ENCODE results near the gene CNTNAP5.
"Not testable (repeated sequence)": the region's sequence is repeated elsewhere in the genome, so short reads cannot be mapped to it uniquely, and the experiment has no call there.

CNTNAP5 gene

DNA sequence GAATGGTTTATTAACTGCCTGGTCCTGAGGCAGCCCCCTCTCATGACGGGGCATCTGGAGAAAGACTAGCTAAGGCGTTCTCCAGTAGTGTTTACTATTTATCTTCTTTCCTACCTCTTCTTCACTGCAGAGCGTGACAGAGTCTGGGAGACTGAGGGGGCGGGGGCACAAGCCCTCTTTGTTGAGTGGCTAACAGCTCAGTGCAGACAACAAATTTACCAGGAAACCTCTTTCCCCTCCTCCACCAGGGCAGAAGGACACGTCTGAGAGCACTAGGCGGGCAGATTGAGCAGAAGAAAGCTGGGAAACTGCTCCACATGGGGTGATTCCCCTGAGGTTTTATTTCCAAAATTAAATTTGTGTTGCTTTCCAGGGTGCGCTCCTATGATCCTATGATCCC, 322.1 kb downstream of the CNTNAP5 start:
- Histone ChIP-seq H4K20me1 (ENCODE audit: insufficient read depth, low read length) (no peaks in the 10 kb centered on the region), H3K27ac (ENCODE audit: low read length) (no peak overlapping the region), H3K4me3 (ENCODE audit: low read length) (no peak overlapping the region), H3K9me3 (replicated peaks; ENCODE audit: insufficient read depth, low read length) (no peaks in the 10 kb centered on the region), H3K4me1 (ENCODE audit: low read length) (no peaks in the 10 kb centered on the region), H3K9ac (ENCODE audit: low read length) (no peak overlapping the region), H2AFZ (ENCODE audit: low read length) (no peak overlapping the region), H3K79me2 (ENCODE audit: low read length) (no peaks in the 10 kb centered on the region), H3F3A (ENCODE audit: insufficient read depth, low read length) (no peaks in the 10 kb centered on the region), H3K36me3 (replicated peaks; ENCODE audit: insufficient read depth, low read length) (no peaks in the 10 kb centered on the region), H3K27me3 (replicated peaks; ENCODE audit: insufficient read depth, low read length) (no peaks in the 10 kb centered on the region), H3K9me2 (replicated peaks; ENCODE audit: insufficient read depth, low read length) (no peaks in the 10 kb centered on the region), H3K4me2 (ENCODE audit: low read depth, low read length) (no peak overlapping the region)
- no peak for DNase-seq
- TF ChIP-seq, protein P1, sequence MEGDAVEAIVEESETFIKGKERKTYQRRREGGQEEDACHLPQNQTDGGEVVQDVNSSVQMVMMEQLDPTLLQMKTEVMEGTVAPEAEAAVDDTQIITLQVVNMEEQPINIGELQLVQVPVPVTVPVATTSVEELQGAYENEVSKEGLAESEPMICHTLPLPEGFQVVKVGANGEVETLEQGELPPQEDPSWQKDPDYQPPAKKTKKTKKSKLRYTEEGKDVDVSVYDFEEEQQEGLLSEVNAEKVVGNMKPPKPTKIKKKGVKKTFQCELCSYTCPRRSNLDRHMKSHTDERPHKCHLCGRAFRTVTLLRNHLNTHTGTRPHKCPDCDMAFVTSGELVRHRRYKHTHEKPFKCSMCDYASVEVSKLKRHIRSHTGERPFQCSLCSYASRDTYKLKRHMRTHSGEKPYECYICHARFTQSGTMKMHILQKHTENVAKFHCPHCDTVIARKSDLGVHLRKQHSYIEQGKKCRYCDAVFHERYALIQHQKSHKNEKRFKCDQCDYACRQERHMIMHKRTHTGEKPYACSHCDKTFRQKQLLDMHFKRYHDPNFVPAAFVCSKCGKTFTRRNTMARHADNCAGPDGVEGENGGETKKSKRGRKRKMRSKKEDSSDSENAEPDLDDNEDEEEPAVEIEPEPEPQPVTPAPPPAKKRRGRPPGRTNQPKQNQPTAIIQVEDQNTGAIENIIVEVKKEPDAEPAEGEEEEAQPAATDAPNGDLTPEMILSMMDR (IDR thresholded peaks at IDR 0.05; ENCODE audit: low read length) = no peak
- no peak for TF ChIP-seq EZH2phosphoT487 (IDR thresholded peaks at IDR 0.05; ENCODE audit: low read length)
- TF ChIP-seq EZH2 (optimal IDR thresholded peaks at IDR 0.05; ENCODE audit: low read depth, low read length) = no peak

DNA sequence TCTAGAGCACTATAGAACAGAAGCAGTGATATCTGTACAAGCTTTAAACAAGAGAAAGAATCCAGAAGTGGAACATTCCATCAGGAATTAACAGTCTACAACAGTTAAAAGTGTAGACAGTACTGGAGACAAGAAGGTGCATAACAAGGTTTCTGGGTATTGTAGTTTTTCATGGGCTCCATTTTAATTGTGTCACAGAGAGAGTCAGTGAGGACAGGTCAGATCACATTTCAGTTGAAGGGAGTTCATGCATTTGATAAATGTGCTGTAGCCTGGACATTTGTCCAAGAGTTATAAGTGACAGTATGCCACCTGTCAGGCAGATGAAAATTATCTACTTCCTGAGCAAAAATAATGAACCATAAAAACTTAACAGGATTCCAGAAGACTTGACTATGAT, 328.6 kb downstream of the CNTNAP5 start:
- H3K4me3 ChIP-seq (ENCODE audit: low read length) = no peak overlapping the region
- no peaks in the 10 kb centered on the region for H4K20me1 ChIP-seq (ENCODE audit: insufficient read depth, low read length)
- no peaks in the 10 kb centered on the region for H3K9me3 ChIP-seq (replicated peaks; ENCODE audit: insufficient read depth, low read length)
- H3K79me2 ChIP-seq (ENCODE audit: low read length) = no peaks in the 10 kb centered on the region
- H3K4me2 ChIP-seq (ENCODE audit: low read depth, low read length) = no peak overlapping the region
- no peaks in the 10 kb centered on the region for H3K9me2 ChIP-seq (replicated peaks; ENCODE audit: insufficient read depth, low read length)
- TF ChIP-seq EZH2phosphoT487 (IDR thresholded peaks at IDR 0.05; ENCODE audit: low read length) (no peak), EZH2 (optimal IDR thresholded peaks at IDR 0.05; ENCODE audit: low read depth, low read length) (no peak)
- TF ChIP-seq, protein P1 (IDR thresholded peaks at IDR 0.05; ENCODE audit: low read length) = no peak
- no peak overlapping the region for H3K9ac ChIP-seq (ENCODE audit: low read length)
- H3F3A ChIP-seq (ENCODE audit: insufficient read depth, low read length) = no peaks in the 10 kb centered on the region
- DNase-seq = no peak
- H2AFZ ChIP-seq (ENCODE audit: low read length) = no peak overlapping the region
- H3K27ac ChIP-seq (ENCODE audit: low read length) = no peak overlapping the region
- H3K4me1 ChIP-seq (ENCODE audit: low read length) = no peaks in the 10 kb centered on the region
- no peaks in the 10 kb centered on the region for H3K27me3 ChIP-seq (replicated peaks; ENCODE audit: insufficient read depth, low read length)
- no peaks in the 10 kb centered on the region for H3K36me3 ChIP-seq (replicated peaks; ENCODE audit: insufficient read depth, low read length)

DNA sequence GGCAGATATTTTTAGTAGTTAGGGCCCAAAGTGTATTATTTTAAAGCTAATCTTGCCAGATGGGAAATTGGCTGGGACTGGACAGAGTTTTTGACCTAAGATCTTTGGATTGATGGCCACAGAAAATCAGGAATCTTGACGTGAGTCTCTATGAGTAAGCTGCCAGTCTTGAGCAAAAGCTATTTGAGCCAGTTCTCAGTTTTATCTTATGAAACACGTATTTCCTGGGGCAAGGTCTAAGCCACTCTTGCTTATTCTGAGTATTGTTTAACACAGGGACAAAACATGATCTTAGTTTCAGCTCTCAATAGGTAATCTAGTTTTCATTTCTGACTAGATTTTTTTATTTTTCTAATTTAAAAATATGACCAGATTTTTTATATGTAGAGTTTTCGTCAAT, 329.4 kb downstream of the CNTNAP5 start:
- H3K79me2 ChIP-seq (ENCODE audit: low read length) = no peaks in the 10 kb centered on the region
- TF ChIP-seq, protein P1 (IDR thresholded peaks at IDR 0.05; ENCODE audit: low read length) = no peak
- TF ChIP-seq EZH2phosphoT487 (IDR thresholded peaks at IDR 0.05; ENCODE audit: low read length) (no peak), EZH2 (optimal IDR thresholded peaks at IDR 0.05; ENCODE audit: low read depth, low read length) (no peak)
- no peaks in the 10 kb centered on the region for H3K9me3 ChIP-seq (replicated peaks; ENCODE audit: insufficient read depth, low read length)
- no peak overlapping the region for H3K4me2 ChIP-seq (ENCODE audit: low read depth, low read length)
- no peak overlapping the region for H3K9ac ChIP-seq (ENCODE audit: low read length)
- no peak overlapping the region for H2AFZ ChIP-seq (ENCODE audit: low read length)
- DNase-seq = no peak
- no peaks in the 10 kb centered on the region for H3K9me2 ChIP-seq (replicated peaks; ENCODE audit: insufficient read depth, low read length)
- H3K27me3 ChIP-seq (replicated peaks; ENCODE audit: insufficient read depth, low read length) = no peaks in the 10 kb centered on the region
- no peak overlapping the region for H3K27ac ChIP-seq (ENCODE audit: low read length)
- H3K4me1 ChIP-seq (ENCODE audit: low read length) = no peaks in the 10 kb centered on the region
- H3F3A ChIP-seq (ENCODE audit: insufficient read depth, low read length) = no peaks in the 10 kb centered on the region
- H3K4me3 ChIP-seq (ENCODE audit: low read length) = no peak overlapping the region
- H4K20me1 ChIP-seq (ENCODE audit: insufficient read depth, low read length) = no peaks in the 10 kb centered on the region
- no peaks in the 10 kb centered on the region for H3K36me3 ChIP-seq (replicated peaks; ENCODE audit: insufficient read depth, low read length)

DNA sequence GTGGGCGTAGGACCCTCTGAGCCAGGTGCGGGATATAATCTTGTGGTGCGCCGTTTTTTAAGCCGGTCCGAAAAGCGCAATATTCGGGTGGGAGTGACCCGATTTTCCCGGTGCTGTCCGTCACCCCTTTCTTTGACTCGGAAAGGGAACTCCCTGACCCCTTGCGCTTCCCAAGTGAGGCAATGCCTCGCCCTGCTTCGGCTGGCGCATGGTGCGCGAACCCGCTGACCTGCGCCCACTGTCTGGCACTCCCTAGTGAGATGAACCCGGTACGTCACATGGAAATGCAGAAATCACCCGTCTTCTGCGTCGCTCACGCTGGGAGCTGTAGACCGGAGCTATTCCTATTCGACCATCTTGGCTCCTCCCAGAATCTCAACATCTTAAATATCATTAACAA, 336.9 kb downstream of the CNTNAP5 start:
- H3K9ac ChIP-seq (ENCODE audit: low read length); H3K9me2 ChIP-seq (replicated peaks; ENCODE audit: insufficient read depth, low read length); H3K36me3 ChIP-seq (replicated peaks; ENCODE audit: insufficient read depth, low read length); H3K27me3 ChIP-seq (replicated peaks; ENCODE audit: insufficient read depth, low read length); H3K79me2 ChIP-seq (ENCODE audit: low read length); H3K4me1 ChIP-seq (ENCODE audit: low read length); H2AFZ ChIP-seq (ENCODE audit: low read length); H3F3A ChIP-seq (ENCODE audit: insufficient read depth, low read length); H4K20me1 ChIP-seq (ENCODE audit: insufficient read depth, low read length); H3K27ac ChIP-seq (ENCODE audit: low read length); H3K4me3 ChIP-seq (ENCODE audit: low read length); H3K9me3 ChIP-seq (replicated peaks; ENCODE audit: insufficient read depth, low read length); H3K4me2 ChIP-seq (ENCODE audit: low read depth, low read length); DNase-seq: not testable (repeated sequence)

Measured in MM.1S (cell line).